Spinal cord (tissue), 10 donors: Measurements from ENCODE around the gene KCTD1. TPM values are rescaled to one million over a fixed set of nuclear protein-coding genes. Genes with fewer than 3 reads are reported as not detected.
A peak's percentile ranks its signal among the peaks of the same experiment; 100 is the strongest.

Experiments used
- DNase-seq, 6 donors: peaks; one replicate each; pipeline versions ENCODE4 v3.0.0 to v3.0.0-alpha.2; 2013 to 2015; ENCODE audit warnings: low spot score in 6 of 6, low read depth in 4 of 6
- H3K27ac ChIP-seq: one replicate; pipeline ENCODE4 v1.5.1; 2013; ENCODE audit warnings: low read depth, low read length, control low read depth
- H3K27me3 ChIP-seq: one replicate; pipeline ENCODE4 v1.6.1; 2013; ENCODE audit warnings: low read length; ENCODE audit not compliant: control insufficient read depth, insufficient read depth
- H3K36me3 ChIP-seq: one replicate; pipeline ENCODE4 v1.6.1; 2013; ENCODE audit warnings: low read length; ENCODE audit not compliant: control insufficient read depth, insufficient read depth
- H3K4me1 ChIP-seq: one replicate; pipeline ENCODE4 v1.6.1; 2013; ENCODE audit warnings: low read length; ENCODE audit not compliant: control insufficient read depth, insufficient read depth
- H3K4me3 ChIP-seq: one replicate; pipeline ENCODE4 v1.5.1; 2013; ENCODE audit warnings: low read depth, low read length, control low read depth
- H3K9me3 ChIP-seq: one replicate; pipeline ENCODE4 v1.6.1; 2013; ENCODE audit warnings: low read length; ENCODE audit not compliant: control insufficient read depth, insufficient read depth
- WGBS: methylation state at CpG from one replicate; pipeline ENCODE4 v1.1.5; 2013; ENCODE audit warnings: missing lambda C conversion rate; ENCODE audit not compliant: insufficient coverage; 5-methylcytosine and 5-hydroxymethylcytosine counted together
- polyA plus RNA-seq, 2 donors: library from polyadenylated mRNA; unstranded; fragments of 120-200 nt; gene quantifications; one replicate each; pipeline ENCODE4 v1.2.1, GENCODE V29; 2013; ENCODE audit not compliant: insufficient read length in 2 of 2
- total RNA-seq, 2 donors: library from RNA; depleted of rRNA in 1 of 2; stranded (reverse); fragments of 120-200 nt in 1 of 2; fragments of >200 nt in 1 of 2; gene quantifications; one replicate each; pipeline versions ENCODE4 v1.2.3 to v1.2.4, GENCODE V29; 2013 to 2014
- donor health status: healthy.

KCTD1 gene
- total and polyA plus RNA-seq, 4 donors: 23.0 to 46.7 (median 33.9) TPM

DNA sequence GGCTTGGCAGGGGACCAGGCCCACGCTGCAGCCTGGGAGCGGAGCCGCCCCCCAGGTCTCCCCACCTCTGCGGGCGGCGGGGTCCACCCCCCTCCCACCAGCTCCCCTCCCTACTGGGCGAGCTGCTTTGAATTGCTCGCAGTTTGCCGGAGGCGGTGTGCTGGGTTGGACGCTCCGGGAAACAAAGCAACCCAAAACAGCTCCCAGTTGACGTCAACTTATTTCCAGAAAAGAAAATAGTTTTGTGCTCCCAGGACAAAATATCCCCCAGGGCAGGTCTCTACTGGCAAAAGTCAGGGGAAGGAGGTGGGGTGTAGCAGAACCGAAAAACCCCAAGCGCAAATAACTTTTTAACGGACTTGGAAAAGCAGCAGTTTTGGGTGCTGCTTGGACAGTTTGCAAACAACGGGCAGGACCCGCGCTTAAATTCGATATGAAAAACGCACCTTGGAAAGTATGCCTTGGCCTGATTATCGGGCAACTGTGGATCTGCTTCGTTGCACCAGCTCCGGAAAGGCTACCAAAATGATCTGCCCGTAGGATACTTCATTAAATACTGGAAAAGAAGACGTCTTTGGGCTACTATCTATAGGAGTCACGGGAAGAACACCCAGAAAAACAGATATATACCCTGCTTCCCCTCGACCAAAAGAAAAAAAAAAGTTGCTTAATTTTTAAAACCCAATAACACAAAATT, 2.8 kb upstream of the KCTD1 start:
- H3K9me3 ChIP-seq: no peaks in the 10 kb centered on the region
- 14% methylated on average over 17 of the region's 28 CpGs for WGBS
- H3K27me3 ChIP-seq: peaks cover 40% of the 10 kb centered on the region
- H3K4me3 ChIP-seq: peak overlapping the region; percentile 73
- peaks cover 37% of the 10 kb centered on the region for H3K4me1 ChIP-seq
- no peak overlapping the region for H3K27ac ChIP-seq
- H3K36me3 ChIP-seq: peaks cover 8% of the 10 kb centered on the region
- DNase-seq: peak in 2 of 6 donors; percentile 43 to 62

- DNase-seq: peak in 2 of 6 donors; percentile 60 to 80
- Histone ChIP-seq H3K27me3 (peaks cover 40% of the 10 kb centered on the region), H3K27ac (peak overlapping the region; percentile 65), H3K4me1 (peaks cover 41% of the 10 kb centered on the region), H3K36me3 (peaks cover 8% of the 10 kb centered on the region), H3K9me3 (no peaks in the 10 kb centered on the region), H3K4me3 (peak overlapping the region; percentile 73)
- 0% methylated on average over 69 of the region's 71 CpGs for WGBS
Observed at GRCh38 chr18:26549263-26550094, 1.1 kb upstream of the KCTD1 start.

- peak overlapping the region; percentile 52 for H3K27ac ChIP-seq
- H3K4me1 ChIP-seq: peaks cover 41% of the 10 kb centered on the region
- peak overlapping the region; percentile 73 for H3K4me3 ChIP-seq
- H3K27me3 ChIP-seq: peaks cover 33% of the 10 kb centered on the region
- peaks cover 8% of the 10 kb centered on the region for H3K36me3 ChIP-seq
- peak in 3 of 6 donors; percentile 73 to 95 (median 93) for DNase-seq
- H3K9me3 ChIP-seq: no peaks in the 10 kb centered on the region
- WGBS: under 1% methylated on average over 84 of the region's 84 CpGs
Observed at GRCh38 chr18:26547646-26548414, 523 bp downstream of the KCTD1 start.

GRCh38 chr18:26546875-26547645, 1.3 kb downstream of the KCTD1 start:
- Histone ChIP-seq H3K27me3 (peaks cover 25% of the 10 kb centered on the region), H3K4me3 (peak overlapping the region; percentile 73), H3K27ac (peak overlapping the region; percentile 52), H3K4me1 (peaks cover 41% of the 10 kb centered on the region), H3K9me3 (no peaks in the 10 kb centered on the region), H3K36me3 (peaks cover 8% of the 10 kb centered on the region)
- peak in 1 of 6 donors; percentile 20 for DNase-seq
- WGBS: 4% methylated on average over 56 of the region's 69 CpGs

DNA sequence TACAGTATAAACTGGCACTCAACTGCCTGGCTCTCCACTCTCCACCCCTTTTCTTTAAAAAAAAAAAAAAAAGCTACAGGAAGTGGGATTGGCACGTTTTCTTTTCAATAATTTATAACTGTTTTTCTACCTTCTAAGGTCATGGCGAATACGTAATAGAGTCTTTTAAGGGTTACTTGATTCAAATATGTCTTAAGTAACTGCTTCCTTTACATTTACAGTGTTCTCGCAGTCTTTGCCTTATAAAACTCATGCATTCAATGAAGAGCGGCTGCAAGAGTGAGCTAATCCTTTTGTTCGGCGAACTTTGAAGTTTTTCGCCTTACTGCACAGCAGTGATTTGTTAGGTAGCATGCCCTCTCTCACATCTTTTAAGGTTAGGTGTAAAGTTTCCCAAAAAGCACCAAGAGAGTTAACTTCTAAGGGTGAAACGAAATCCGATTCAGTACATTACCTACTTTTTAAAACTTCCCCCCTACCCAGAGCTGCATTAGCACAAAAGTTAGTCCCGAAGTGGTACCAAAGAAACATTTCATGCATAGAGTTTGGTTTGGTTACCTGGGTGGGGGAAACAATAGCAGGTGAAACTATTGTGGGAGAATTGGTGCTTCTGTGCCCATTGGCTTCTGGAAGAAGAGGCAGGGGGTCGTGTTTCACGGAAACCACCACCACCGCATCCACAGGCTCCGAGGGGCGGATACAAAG, 2.0 kb downstream of the KCTD1 start:
- peaks cover 41% of the 10 kb centered on the region for H3K4me1 ChIP-seq
- H3K36me3 ChIP-seq: peaks cover 8% of the 10 kb centered on the region
- H3K4me3 ChIP-seq: peak overlapping the region; percentile 73
- H3K27me3 ChIP-seq: peaks cover 18% of the 10 kb centered on the region
- no peak overlapping the region for H3K27ac ChIP-seq
- DNase-seq: peak in 2 of 6 donors; percentile 41 to 49
- no peaks in the 10 kb centered on the region for H3K9me3 ChIP-seq
- WGBS: 27% methylated on average over 6 of the region's 16 CpGs

DNA sequence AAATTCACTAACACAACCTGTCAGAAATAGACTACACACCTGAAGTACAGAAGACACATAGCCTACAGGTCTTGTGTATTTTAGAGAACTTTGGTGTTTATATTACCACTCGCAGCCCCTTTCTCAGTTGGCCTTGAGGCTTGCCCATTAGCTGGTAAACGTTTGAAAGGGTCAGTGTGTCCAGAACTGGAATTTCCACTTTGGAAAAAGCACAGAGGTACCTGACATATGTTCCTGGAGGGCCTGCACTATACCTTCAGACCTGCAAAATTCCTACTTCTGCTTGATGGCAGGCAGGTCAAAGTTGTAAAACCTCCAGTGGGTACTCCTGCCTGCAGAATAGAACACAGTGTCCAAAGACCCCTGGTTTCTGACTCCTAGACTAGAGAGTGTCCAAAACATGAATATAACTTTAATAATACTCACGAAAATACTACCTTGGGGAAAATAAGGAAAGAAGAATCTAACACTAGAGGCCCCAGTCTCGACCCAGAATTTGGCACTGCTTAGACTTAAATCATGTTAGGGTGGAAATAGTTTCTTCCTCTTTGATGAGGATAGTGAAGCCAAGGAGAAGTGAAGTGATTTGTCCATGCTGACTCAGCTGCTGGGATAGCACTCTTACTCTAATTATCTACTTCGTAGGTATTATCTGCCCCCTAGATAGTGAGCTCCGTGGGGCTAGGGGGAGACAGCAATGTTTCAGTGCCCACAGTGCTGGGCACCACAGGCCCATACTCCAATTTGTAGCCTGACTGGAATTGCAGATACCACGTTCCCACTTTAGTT, 2.8 kb downstream of the KCTD1 start:
- H3K9me3 ChIP-seq: no peaks in the 10 kb centered on the region
- peaks cover 10% of the 10 kb centered on the region for H3K27me3 ChIP-seq
- H3K4me1 ChIP-seq: peaks cover 33% of the 10 kb centered on the region

GRCh38 chr18:26544451-26544850, 3.9 kb downstream of the KCTD1 start:
- DNase-seq: no peak
- H3K27me3 ChIP-seq: peaks cover under 1% of the 10 kb centered on the region
- peaks cover 8% of the 10 kb centered on the region for H3K36me3 ChIP-seq
- H3K4me1 ChIP-seq: peaks cover 22% of the 10 kb centered on the region
- H3K27ac ChIP-seq: no peak overlapping the region
- no peaks in the 10 kb centered on the region for H3K9me3 ChIP-seq
- WGBS: 80% methylated on average over 2 of the region's 4 CpGs
- no peak overlapping the region for H3K4me3 ChIP-seq

More for the DNA sequence above, 2.8 kb downstream of the KCTD1 start:
- H3K4me3 ChIP-seq: peak overlapping the region; percentile 73
- 29% methylated on average over 2 of the region's 7 CpGs for WGBS
- DNase-seq: no peak
- peaks cover 8% of the 10 kb centered on the region for H3K36me3 ChIP-seq
- H3K27ac ChIP-seq: no peak overlapping the region

- H3K4me1 ChIP-seq: peaks cover 18% of the 10 kb centered on the region
- WGBS: no CpG with 5 or more reads among the region's 1 CpG
- H3K27me3 ChIP-seq: no peaks in the 10 kb centered on the region
- peaks cover 8% of the 10 kb centered on the region for H3K36me3 ChIP-seq
- H3K4me3 ChIP-seq: no peak overlapping the region
- H3K27ac ChIP-seq: no peak overlapping the region
- DNase-seq: no peak
- H3K9me3 ChIP-seq: no peaks in the 10 kb centered on the region
Observed at GRCh38 chr18:26543373-26543772, 5.0 kb downstream of the KCTD1 start.
